GM21825 (cell line): ENCODE data around the gene EPM2A.

Experiments
- ATAC-seq: cut with Tn5 transposase; IDR thresholded peaks from one replicate; pipeline ENCODE4 v1.9.1; 2021; ENCODE audit warnings: mild to moderate bottlenecking, moderate library complexity; ENCODE audit not compliant: unreplicated experiment

The EPM2A gene

GRCh38 chr6:145608850-145609249 is 126.5 kb downstream of the EPM2A start:
- ATAC-seq, result no peak

- ATAC-seq, result no peak
Measured at GRCh38 chr6:145603991-145604390, 131.3 kb downstream of the EPM2A start.

- no peak for ATAC-seq
Measured at GRCh38 chr6:145603424-145603833, 131.9 kb downstream of the EPM2A start.

GRCh38 chr6:145602726-145603326 is 132.5 kb downstream of the EPM2A start:
- ATAC-seq, result no peak

- no peak for ATAC-seq
Measured at GRCh38 chr6:145601397-145601796, 133.9 kb downstream of the EPM2A start.

- ATAC-seq, result no peak
Measured at GRCh38 chr6:145600299-145600698, 135.0 kb downstream of the EPM2A start.

- ATAC-seq, result no peak
Measured at GRCh38 chr6:145588981-145589380, 146.3 kb downstream of the EPM2A start.

- ATAC-seq, result no peak
Measured at GRCh38 chr6:145587334-145587733, 148.0 kb downstream of the EPM2A start.

- ATAC-seq, result no peak
Measured at GRCh38 chr6:145583753-145584152, 151.6 kb downstream of the EPM2A start.
